ENCODE results near the gene SOX21. TPM values are rescaled to one million over a fixed set of nuclear protein-coding genes. Genes with fewer than 3 reads are reported as not detected.
"Not testable (repeated sequence)": the region's sequence is repeated elsewhere in the genome, so short reads cannot be mapped to it uniquely, and the experiment has no call there.

SOX21 gene
- not detected for polyA plus RNA-seq (ENCODE audit: low read depth in 6 of 6)

DNA sequence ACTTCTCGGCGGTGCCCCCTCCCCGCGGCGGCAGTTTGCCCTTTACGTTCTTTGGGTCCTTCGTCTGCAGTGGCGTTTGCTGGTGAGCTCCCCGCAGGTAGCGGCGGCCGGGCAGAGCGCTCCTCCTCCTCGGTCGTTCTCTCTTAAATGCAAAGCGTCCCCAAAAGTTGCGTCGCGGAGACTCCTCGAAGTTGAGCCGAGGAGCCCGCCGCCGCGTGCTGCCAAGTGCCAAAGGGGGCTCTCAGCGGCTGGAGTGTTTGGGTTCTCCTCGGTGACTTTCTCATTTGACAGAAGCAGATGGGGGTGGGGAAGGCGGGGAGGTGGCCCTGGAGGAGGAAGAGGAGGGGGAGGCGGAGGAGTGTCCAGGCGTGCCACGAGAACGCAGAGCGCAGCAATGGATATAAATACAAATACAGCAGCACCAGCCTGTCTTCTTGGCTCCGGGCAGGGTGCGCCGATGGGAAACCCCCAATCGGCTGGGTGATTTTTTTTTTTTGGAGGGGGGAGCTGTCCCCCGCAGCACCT is at the start of gene SOX21:
SOX21 (minus strand) TSS at position 259 of the 525 bp plus-strand sequence. CDS start 496 bp downstream, outside the sequence.
- H3K27ac Mint-ChIP-seq = peak within 1 kb of the TSS in 2 of 6 donors; percentile 30 to 62
- peak; percentile 37 to 46 for ATAC-seq (ENCODE audit: low read depth in 2 of 2)
- H3K4me1 Mint-ChIP-seq = peaks cover 0 to 21% (median 7%) of the 10 kb centered on the region in 3 donors
- peaks cover 63 to 67% (median 64%) of the 10 kb centered on the region in 3 donors for H3K27me3 Mint-ChIP-seq
- H3K4me3 Mint-ChIP-seq = peak within 1 kb of the TSS; percentile 44 to 88 (median 68)
- peaks cover 0 to 29% (median 8%) of the 10 kb centered on the region in 7 donors for H3K9me3 Mint-ChIP-seq
- peaks cover 0 to 8% of the 10 kb centered on the region in 2 donors for H3K36me3 Mint-ChIP-seq
- DNase-seq = no peak

DNA sequence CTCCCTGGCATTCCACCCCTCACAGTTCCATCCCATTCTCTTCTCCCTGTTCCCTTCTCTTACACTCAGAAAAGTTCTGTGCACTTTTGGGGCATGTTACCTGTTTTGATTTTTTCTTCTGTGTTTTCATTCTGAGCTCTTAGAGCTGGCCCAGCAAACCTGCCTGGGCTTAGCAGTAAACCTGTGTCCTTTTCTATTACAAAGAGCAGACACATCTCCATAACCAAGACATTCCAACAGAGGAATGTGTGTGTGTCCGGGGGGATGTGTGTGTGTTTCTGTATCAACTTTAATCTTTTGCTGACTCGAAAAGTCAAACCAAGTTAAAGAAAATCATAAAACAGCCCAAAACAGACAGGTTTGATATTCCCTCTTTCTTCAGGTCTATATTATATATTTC is 49.1 kb upstream of the SOX21 start:
- DNase-seq (no peak), ATAC-seq (ENCODE audit: low read depth in 2 of 2) (no peak)
- no peak overlapping the region for H3K4me3 Mint-ChIP-seq
- peaks cover 0 to 14% (median 2%) of the 10 kb centered on the region in 7 donors for H3K9me3 Mint-ChIP-seq
- no peaks in the 10 kb centered on the region for H3K36me3 Mint-ChIP-seq
- H3K27me3 Mint-ChIP-seq = peaks cover 9 to 16% (median 13%) of the 10 kb centered on the region in 3 donors
- no peak overlapping the region for H3K27ac Mint-ChIP-seq
- no peaks in the 10 kb centered on the region for H3K4me1 Mint-ChIP-seq

DNA sequence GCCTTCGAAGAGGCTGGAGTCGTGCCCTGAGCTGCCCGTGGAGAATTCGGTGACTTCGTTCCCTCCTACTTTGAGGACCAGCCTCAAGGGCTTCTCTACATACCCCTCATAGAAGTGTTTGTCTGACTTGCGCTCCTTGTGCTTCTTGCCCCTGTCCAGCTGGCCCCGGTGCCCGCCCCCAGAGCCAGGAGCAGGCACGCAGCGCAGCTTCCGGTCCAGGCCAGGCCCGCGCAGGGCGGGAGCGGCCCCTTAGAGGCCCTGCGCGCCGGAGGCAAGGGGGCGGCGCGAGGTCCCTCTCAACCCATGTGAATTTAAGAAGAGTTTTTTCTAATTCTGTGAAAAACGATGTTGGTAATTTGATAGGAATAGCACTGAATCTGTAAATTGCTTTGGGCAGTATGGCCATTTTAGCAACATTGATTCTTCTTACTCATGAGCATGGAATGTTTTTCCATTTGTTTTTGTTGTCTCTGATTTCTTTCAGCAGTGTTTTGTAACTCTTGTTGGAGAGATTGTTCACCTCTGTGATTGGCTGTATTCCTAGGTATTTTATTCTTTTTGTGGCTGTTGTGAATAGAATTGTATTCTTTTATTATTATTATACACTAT is 46.9 kb upstream of the SOX21 start:
- no peak overlapping the region for H3K27ac Mint-ChIP-seq
- no peak overlapping the region for H3K4me3 Mint-ChIP-seq
- H3K36me3 Mint-ChIP-seq = no peaks in the 10 kb centered on the region
- ATAC-seq (ENCODE audit: low read depth in 2 of 2) (no peak), DNase-seq (no peak)
- H3K9me3 Mint-ChIP-seq = peaks cover 0 to 11% (median 2%) of the 10 kb centered on the region in 7 donors
- H3K27me3 Mint-ChIP-seq = peaks cover 9 to 10% (median 9%) of the 10 kb centered on the region in 3 donors
- H3K4me1 Mint-ChIP-seq = no peaks in the 10 kb centered on the region

DNA sequence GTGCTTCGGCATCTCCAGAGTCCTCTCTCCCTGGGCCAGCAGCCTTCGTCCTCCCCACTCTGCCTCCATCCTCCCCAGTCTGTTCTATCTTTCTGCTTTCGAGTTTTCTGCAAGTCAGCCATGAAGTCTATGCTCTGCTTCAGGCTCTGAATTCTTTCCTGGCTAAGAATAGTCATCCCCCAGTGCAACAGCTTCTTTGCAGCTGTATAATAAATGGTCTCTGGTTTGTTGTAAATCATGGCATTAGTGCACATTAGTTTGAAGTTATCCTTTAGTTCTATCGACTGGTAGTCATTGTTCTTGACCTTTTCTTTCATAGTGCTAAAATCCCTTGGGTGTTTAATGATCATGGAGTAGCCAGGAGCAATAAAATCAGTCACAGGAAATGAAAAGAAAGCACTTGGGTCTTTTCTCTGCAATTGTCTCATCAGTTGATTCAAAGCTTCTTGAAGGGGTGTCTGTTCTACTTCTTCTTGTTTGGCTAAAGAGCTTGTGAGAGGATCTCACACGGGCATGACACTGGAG is 46.2 kb upstream of the SOX21 start:
- Mint-ChIP-seq H3K9me3 (peaks cover 0 to 11% (median 2%) of the 10 kb centered on the region in 7 donors), H3K27me3 (peaks cover 9 to 10% (median 9%) of the 10 kb centered on the region in 3 donors), H3K4me1 (no peaks in the 10 kb centered on the region), H3K36me3 (no peaks in the 10 kb centered on the region), H3K4me3 (no peak overlapping the region), H3K27ac (no peak overlapping the region)
- ATAC-seq (ENCODE audit: low read depth in 2 of 2) = no peak
- DNase-seq = no peak

DNA sequence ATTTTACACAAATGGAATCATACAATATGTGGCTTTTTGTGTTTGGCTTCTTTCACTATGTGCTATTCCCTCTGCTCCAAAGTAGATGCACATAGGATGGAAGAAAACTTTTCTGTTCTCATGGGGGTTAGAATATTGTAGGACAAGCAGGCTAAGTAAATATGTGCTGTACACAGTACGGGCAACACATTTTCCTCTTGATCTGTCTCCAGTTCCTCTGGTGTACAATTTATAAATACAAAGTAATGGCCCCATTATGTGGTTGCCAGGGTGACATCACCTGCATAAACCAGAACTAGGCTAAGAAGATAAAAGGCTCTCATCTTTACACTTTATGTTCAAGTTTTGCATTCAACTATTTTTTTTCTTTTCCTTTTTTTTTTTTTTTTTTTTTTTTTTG is 41.0 kb upstream of the SOX21 start:
- H3K36me3 Mint-ChIP-seq = no peaks in the 10 kb centered on the region
- no peak overlapping the region for H3K4me3 Mint-ChIP-seq
- H3K27ac Mint-ChIP-seq = no peak overlapping the region
- H3K9me3 Mint-ChIP-seq = peaks cover 0 to 3% (median 0%) of the 10 kb centered on the region in 7 donors
- peaks cover 5 to 8% (median 7%) of the 10 kb centered on the region in 3 donors for H3K27me3 Mint-ChIP-seq
- DNase-seq (no peak), ATAC-seq (ENCODE audit: low read depth in 2 of 2) (no peak)
- no peaks in the 10 kb centered on the region for H3K4me1 Mint-ChIP-seq

DNA sequence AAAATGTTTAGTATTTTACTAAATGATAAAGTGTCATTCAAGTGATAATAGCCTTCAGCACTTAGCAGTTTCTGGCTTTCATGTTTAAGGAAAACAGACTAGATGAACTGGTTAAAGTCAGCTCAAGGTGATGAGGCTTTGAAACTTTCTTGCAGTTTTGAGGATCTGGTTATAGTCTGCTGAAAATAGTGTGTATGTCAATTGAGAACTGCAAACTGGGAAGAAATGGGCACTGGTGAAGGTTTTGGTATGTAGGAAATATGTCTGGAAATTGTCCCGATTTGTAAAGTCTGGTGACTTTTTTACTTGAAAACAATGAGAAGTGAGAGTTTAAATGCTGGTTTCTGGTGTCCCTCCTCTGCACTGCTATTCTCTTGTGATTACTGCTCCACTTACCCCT is 36.8 kb upstream of the SOX21 start:
- no peak for DNase-seq

DNA sequence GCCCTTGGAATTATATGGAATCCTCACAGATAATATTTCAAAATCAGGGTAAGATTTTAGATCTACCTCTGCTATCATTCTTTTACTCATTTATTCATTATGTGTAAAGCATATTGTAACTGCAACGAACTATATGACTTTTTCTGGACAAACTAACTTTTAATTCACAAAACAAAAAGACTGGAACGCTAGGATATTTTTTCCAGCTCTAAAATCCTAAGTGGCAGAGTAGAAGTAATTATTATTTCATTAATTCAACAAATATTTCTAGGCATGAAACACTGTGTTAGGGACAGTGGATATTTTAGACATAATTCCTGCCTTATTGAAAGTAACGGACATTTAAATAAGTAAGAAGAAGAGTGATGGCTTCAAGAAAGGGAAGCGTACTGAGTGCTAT is 26.9 kb upstream of the SOX21 start:
- ATAC-seq (ENCODE audit: low read depth in 2 of 2) = no peak
- DNase-seq = no peak
- no peak overlapping the region for H3K4me3 Mint-ChIP-seq
- no peaks in the 10 kb centered on the region for H3K4me1 Mint-ChIP-seq
- H3K36me3 Mint-ChIP-seq = no peaks in the 10 kb centered on the region
- peaks cover 0 to 6% (median 2%) of the 10 kb centered on the region in 7 donors for H3K9me3 Mint-ChIP-seq
- peaks cover 9 to 20% (median 18%) of the 10 kb centered on the region in 3 donors for H3K27me3 Mint-ChIP-seq
- H3K27ac Mint-ChIP-seq = no peak overlapping the region

More for the DNA sequence above, 36.8 kb upstream of the SOX21 start:
- no peaks in the 10 kb centered on the region for H3K36me3 Mint-ChIP-seq
- H3K4me1 Mint-ChIP-seq = no peaks in the 10 kb centered on the region
- H3K9me3 Mint-ChIP-seq = peaks cover 0 to 3% (median 0%) of the 10 kb centered on the region in 7 donors
- no peak overlapping the region for H3K4me3 Mint-ChIP-seq
- no peak for ATAC-seq (ENCODE audit: low read depth in 2 of 2)
- H3K27me3 Mint-ChIP-seq = peaks cover 7 to 9% (median 8%) of the 10 kb centered on the region in 3 donors
- peak overlapping the region in 1 of 6 donors; percentile 9 for H3K27ac Mint-ChIP-seq

DNA sequence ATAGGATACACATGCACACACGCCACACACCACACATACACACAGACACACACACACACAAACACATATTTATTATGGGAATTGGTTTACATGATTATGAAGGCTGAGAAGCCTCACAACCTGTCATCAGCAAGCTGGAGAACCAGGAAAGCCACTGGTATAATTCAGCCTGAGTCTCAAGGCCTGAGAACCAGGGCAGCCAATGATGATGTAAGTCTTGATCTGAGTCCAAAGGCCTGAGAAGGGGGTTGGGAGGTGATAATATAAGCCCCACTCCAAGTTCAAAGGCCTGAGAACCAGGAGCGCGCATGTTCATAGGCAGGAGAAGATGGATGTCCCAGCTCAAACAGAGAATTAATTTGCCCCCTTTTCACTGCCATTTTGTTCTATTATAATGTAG is 18.7 kb upstream of the SOX21 start:
- Mint-ChIP-seq H3K4me1 (no peaks in the 10 kb centered on the region), H3K36me3 (no peaks in the 10 kb centered on the region), H3K27ac (no peak overlapping the region), H3K4me3 (no peak overlapping the region), H3K27me3 (peaks cover 0 to 10% (median 10%) of the 10 kb centered on the region in 3 donors), H3K9me3 (peaks cover 0 to 13% (median 9%) of the 10 kb centered on the region in 7 donors)
- ATAC-seq (ENCODE audit: low read depth in 2 of 2) (no peak), DNase-seq (no peak)

DNA sequence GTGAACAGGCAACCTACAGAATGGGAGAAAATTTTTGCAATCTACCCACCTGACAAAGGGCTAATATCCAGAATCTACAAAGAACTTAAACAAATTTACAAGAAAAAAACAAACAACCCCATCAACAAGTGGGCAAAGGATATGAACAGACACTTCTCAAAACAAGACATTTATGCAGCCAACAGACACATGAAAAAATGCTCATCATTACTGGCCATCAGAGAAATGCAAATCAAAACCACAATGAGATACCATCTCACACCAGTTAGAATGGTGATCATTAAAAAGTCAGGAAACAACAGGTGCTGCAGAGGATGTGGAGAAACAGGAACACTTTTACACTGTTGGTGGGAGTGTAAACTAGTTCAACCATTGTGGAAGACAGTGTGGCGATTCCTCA is 17.6 kb upstream of the SOX21 start:
- H3K4me1 Mint-ChIP-seq; DNase-seq; ATAC-seq (ENCODE audit: low read depth in 2 of 2); H3K36me3 Mint-ChIP-seq; H3K4me3 Mint-ChIP-seq; H3K27ac Mint-ChIP-seq: not testable (repeated sequence)
- Mint-ChIP-seq H3K27me3 (peaks cover 0 to 10% (median 10%) of the 10 kb centered on the region in 3 donors), H3K9me3 (peaks cover 0 to 19% (median 9%) of the 10 kb centered on the region in 7 donors)

DNA sequence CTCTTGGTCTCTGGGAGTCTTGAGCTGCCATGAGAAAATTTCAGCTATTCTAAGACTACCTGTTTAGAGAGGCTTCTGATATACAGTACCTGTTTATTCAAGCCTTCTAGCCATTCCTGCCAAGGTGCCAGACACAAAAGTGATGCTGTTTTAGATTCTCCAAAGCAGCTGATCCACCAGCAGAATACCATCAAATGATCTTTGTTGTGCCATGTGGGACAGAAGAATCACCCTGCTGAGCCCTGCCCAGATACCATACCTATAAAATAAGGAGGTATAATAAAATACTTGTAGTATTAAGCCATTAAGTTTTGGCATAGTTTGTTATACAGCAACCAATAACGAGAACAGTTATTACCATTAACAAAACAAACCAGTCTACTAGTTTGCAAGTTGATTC is 14.1 kb upstream of the SOX21 start:
- no peaks in the 10 kb centered on the region for H3K4me1 Mint-ChIP-seq
- no peaks in the 10 kb centered on the region for H3K36me3 Mint-ChIP-seq
- H3K9me3 Mint-ChIP-seq = peaks cover 0 to 19% (median 7%) of the 10 kb centered on the region in 7 donors
- ATAC-seq (ENCODE audit: low read depth in 2 of 2) = no peak
- H3K27me3 Mint-ChIP-seq = peaks cover 7 to 23% (median 16%) of the 10 kb centered on the region in 3 donors
- H3K4me3 Mint-ChIP-seq = no peak overlapping the region
- no peak overlapping the region for H3K27ac Mint-ChIP-seq
- DNase-seq = no peak

DNA sequence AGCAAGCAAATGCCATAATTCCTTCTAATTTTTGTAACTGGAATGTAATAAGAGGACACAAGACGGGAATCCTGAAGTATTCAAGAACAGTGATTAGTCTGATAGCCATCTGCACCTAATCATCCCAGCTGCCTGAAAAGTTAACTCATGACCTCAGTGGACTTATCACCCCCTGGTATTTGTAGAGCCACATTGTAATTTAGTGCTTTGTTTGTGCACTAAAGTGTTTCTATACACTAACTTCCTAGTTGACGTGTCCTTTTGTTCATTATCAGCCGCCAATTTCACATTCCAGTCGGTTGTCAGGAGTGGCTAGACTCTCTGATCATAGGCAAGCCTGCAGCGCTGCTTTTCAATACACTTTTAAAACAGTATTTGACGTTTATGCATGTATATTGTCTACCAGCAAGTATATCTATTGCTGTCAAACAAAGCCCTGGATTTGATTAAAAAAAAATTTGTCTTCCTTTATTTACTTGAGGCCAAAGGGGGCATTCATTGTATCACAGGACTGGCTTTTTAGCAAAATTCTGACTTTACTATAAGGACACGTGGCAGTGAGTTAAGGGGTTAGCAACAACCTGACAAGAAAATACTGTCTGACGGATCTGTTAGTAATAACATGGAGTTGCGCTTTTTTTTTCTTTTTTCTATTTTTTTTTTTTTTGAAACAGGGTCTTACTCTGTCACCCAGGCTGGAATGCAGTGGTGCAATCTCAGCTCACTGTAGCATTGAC is 10.4 kb upstream of the SOX21 start:
- Mint-ChIP-seq H3K4me3 (no peak overlapping the region), H3K27ac (no peak overlapping the region), H3K9me3 (peaks cover 0 to 10% (median 3%) of the 10 kb centered on the region in 7 donors), H3K4me1 (no peaks in the 10 kb centered on the region), H3K27me3 (peaks cover 14 to 22% (median 22%) of the 10 kb centered on the region in 3 donors), H3K36me3 (no peaks in the 10 kb centered on the region)
- ATAC-seq (ENCODE audit: low read depth in 2 of 2) (no peak), DNase-seq (no peak)

DNA sequence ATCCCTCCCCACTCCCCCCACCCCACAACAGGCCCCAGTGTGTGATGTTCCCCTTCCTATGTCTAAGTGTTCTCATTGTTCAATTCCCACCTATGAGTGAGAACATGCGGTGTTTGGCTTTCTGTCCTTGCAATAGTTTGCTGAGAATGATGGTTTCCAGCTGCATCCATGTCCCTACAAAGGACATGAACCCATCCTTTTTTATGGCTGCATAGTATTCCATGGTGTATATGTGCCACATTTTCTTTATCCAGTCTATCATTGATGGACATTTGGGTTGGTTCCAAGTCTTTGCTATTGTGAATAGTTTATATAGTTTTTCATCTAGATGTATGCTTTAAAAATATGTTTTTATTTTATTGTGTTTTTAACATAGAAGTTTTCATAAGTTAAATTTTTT is 6.4 kb upstream of the SOX21 start:
- not testable (repeated sequence) for H3K27ac Mint-ChIP-seq; DNase-seq; H3K36me3 Mint-ChIP-seq; H3K4me3 Mint-ChIP-seq; H3K9me3 Mint-ChIP-seq; ATAC-seq (ENCODE audit: low read depth in 2 of 2); H3K4me1 Mint-ChIP-seq
- H3K27me3 Mint-ChIP-seq = peaks cover 47 to 58% (median 55%) of the 10 kb centered on the region in 3 donors

DNA sequence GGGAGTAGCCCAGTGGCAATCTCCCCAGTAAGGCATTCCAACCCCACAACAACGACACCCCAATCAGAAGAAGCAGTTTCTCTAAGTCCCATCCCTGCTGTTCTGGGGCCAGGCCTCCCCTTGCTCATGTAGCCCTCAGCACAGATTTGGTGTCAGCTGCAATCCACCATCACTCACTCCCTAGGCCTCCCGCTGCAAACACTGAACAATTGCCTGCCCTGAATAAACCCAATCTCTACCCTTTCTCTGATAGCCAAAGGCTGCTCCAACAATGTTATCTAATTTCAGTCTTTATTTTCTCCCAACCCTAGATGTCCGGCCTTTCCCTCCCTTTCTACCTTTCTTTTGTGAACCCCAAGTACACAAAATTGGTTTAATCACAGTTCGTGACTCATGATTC is 5.6 kb upstream of the SOX21 start:
- peaks cover 48 to 57% (median 57%) of the 10 kb centered on the region in 3 donors for H3K27me3 Mint-ChIP-seq
- H3K4me1 Mint-ChIP-seq = no peaks in the 10 kb centered on the region
- no peak overlapping the region for H3K4me3 Mint-ChIP-seq
- peak overlapping the region in 1 of 6 donors; percentile 0 for H3K27ac Mint-ChIP-seq
- no peaks in the 10 kb centered on the region for H3K36me3 Mint-ChIP-seq
- ATAC-seq (ENCODE audit: low read depth in 2 of 2) (no peak), DNase-seq (no peak)
- peaks cover 0 to 7% (median 0%) of the 10 kb centered on the region in 7 donors for H3K9me3 Mint-ChIP-seq
